PC-3 (cell line): ENCODE results near the gene CDK5.

ENCODE experiments used
- EZH2 ChIP-seq: fragments of 300-600 bp; sonication (generic); IDR thresholded peaks from one replicate; pipeline ENCODE4 v1.6.1; 2017; ENCODE audit warnings: antibody characterized with exemption, mild to moderate bottlenecking, low read length; ENCODE audit not compliant: unreplicated experiment
- EZH2phosphoT487 ChIP-seq: fragments of 300-600 bp; sonication (generic); IDR thresholded peaks from 2 replicates; pipeline ENCODE4 v1.6.1; 2018; ENCODE audit warnings: mild to moderate bottlenecking, antibody characterized with exemption, low read length, borderline replicate concordance
- TF ChIP-seq, protein P1 (sequence below): fragments of 300-600 bp; sonication (generic); conservative IDR thresholded peaks from 2 replicates; pipeline ENCODE4 v1.5.1; 2017; ENCODE audit warnings: antibody characterized with exemption, low read depth, mild to moderate bottlenecking, low read length

DNA sequence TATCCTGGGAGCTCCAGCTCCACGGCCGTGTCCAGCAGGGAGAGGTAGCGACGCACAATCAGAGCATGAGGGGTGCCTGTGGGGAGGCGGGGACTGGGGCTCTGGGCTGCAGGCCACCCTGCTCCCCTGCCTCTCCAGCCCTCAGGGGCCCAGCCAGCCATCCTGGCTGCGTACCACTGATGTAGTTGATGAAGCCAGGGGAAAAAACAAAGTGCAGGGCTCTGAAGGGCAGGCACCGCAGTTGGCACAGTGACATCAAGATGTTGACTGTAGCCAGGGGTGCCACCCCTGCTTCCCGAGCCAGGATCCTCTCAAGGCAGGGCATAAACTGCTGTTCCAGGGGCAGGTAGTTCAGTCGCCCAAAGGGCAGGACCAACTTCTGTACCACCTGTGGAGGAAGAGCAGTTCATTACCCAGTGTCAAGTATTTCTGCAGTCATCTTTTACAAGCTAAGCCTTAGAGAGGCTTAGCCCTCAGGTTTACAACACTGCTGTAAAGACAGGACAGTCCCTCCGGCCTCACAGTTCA, 20.1 kb upstream of the CDK5 start:
- TF ChIP-seq, protein P1, sequence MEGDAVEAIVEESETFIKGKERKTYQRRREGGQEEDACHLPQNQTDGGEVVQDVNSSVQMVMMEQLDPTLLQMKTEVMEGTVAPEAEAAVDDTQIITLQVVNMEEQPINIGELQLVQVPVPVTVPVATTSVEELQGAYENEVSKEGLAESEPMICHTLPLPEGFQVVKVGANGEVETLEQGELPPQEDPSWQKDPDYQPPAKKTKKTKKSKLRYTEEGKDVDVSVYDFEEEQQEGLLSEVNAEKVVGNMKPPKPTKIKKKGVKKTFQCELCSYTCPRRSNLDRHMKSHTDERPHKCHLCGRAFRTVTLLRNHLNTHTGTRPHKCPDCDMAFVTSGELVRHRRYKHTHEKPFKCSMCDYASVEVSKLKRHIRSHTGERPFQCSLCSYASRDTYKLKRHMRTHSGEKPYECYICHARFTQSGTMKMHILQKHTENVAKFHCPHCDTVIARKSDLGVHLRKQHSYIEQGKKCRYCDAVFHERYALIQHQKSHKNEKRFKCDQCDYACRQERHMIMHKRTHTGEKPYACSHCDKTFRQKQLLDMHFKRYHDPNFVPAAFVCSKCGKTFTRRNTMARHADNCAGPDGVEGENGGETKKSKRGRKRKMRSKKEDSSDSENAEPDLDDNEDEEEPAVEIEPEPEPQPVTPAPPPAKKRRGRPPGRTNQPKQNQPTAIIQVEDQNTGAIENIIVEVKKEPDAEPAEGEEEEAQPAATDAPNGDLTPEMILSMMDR = no peak
- no peak for TF ChIP-seq EZH2
- no peak for TF ChIP-seq EZH2phosphoT487
